M059J (cell line): ENCODE measurements around the gene CLDN19. TPM values are rescaled to one million over a fixed set of nuclear protein-coding genes. Genes with fewer than 3 reads are reported as not detected.

ENCODE experiments used
- DNase-seq: peaks from one replicate; pipeline ENCODE4 v3.0.0-alpha.2; 2012; ENCODE audit warnings: low read depth
- total RNA-seq: library from RNA; depleted of rRNA; stranded (reverse); fragments of >200 nt; shearing (Covaris generic); gene quantifications from 2 replicates; pipeline ENCODE4 v1.2.3, GENCODE V29; 2014; rRNA removed

Gene CLDN19
- total RNA-seq, 1 experiment from 2014 or later, result not detected

DNA sequence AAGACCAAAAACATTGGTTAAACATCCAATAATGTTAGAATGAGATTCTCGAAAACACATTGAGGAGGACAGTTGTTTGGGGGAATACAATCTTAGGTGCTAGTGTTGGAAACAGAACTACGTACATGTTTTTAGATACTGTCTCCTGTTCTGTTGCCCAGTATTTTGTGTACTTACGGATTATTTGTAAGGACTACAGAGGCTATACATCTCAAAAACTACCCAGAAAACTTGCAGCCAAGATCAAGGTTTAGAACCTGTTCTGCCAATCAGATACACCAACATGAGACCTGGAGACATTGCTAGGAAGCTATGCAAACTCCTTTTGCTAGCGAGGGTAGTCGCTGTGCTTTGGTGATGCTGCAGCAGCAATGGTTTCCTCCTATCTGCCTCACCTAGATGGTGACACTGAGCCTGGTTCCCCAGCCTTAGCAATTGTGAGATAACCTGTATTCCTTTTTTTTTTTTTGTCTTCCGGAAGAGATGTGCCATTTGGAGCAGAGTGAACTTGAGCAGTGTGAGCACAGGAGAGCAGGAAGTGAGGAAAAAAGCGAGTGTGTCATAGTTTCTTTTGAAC is 36.1 kb downstream of the CLDN19 start:
- no peak for DNase-seq

GRCh38 chr1:42700006-42700405 is 40.0 kb downstream of the CLDN19 start:
- DNase-seq, result peak; percentile 48

DNA sequence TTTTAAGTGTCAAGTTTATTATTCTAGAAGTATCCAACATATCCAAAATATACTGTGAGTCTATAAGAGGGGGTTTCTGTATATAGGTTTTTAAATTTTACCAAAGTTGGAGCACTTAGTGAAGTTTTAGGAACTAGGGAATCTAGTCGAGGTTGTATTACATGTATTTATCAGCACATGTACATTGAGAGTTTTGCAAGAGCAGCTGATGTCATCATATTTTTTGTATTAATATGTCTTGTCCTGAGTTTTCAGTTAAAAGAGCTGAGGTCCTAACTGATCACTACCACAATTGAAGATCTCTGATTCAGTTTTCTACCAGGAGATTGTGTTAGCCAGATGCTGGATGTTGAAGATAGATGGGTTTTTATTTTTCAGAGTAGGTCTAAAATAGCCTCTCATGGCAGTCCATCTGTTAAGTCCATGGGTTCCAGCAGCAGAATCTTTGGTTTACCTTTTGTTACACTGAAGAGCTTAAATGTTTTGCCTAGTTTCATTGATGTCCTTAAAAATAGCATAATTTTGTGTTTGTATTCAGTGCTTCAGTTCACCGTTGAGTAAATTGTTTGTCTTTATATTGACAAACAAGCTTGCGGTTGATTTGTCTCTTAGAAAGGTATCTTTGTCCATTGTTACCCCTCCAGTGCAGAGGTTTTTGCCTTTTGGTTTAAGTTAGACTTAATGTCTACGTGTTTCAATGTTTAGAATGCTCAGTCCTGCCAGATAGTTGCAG is 41.8 kb downstream of the CLDN19 start:
- no peak for DNase-seq

GRCh38 chr1:42692911-42693310 is 47.1 kb downstream of the CLDN19 start:
- DNase-seq, result no peak

GRCh38 chr1:42692461-42692860 is 47.6 kb downstream of the CLDN19 start:
- no peak for DNase-seq

GRCh38 chr1:42691157-42691498 is 48.9 kb downstream of the CLDN19 start:
- no peak for DNase-seq

GRCh38 chr1:42690477-42691156 is 49.4 kb downstream of the CLDN19 start:
- DNase-seq, result peak; percentile 9

DNA sequence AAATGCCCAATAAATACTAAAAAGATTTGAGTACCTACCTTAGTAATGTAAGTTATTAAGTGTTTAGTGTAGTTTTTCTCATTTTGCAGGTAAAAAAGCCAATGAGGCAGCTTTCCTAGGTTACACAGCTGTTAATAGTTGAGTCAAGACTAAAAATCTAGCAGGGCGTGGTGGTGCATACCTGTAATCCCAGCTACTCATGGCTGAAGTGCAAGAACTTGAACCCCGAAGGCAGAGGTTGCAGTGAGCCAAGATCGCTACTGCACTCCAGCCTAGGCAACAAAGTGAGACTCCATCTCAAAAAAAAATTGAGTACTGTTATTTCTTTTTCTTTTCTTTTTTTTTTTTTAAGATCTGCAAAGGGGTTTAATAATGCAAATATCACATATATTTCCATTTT is 50.1 kb downstream of the CLDN19 start:
- DNase-seq, result no peak

GRCh38 chr1:42686418-42686817 is 53.6 kb downstream of the CLDN19 start:
- no peak for DNase-seq

DNA sequence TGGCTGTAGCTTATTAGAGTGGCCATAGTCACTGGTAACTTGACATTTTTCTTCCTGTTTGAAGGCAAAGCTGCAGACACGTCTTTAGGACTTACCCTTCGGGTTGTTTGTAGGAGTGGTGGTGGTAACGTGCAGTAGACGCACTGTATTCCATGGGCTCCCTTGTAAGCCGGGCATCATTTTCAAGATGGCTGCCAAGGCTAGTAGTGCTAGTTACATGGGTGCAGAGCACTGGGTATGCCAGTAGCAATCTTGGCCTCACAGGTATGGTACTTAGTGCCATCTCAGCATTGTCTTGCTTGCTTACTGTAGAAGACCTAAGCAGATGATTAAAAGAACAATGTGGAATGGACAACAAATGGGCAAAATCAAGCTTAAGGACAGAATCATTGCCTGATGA is 55.9 kb downstream of the CLDN19 start:
- DNase-seq, result no peak

Other genes with a start within 250 kb of the CLDN19 start
- gene PPIH, start 81.8 kb downstream of the CLDN19 start, total RNA-seq, result 88.9 and 99.8 TPM in 2 replicates
- gene YBX1, start 57.8 kb downstream of the CLDN19 start, total RNA-seq, result 851 and 884 TPM in 2 replicates
- gene P3H1, start 26.8 kb upstream of the CLDN19 start, total RNA-seq, result 176 and 247 TPM in 2 replicates
- gene C1orf50, start 27.0 kb upstream of the CLDN19 start, total RNA-seq, result 8.5 and 9.6 TPM in 2 replicates
- 0.02 TPM in 1 of 2 replicates, not detected in the other for gene TMEM269, start 44.8 kb upstream of the CLDN19 start, total RNA-seq
- 8.4 and 11.2 TPM in 2 replicates for gene ERMAP, start 76.9 kb upstream of the CLDN19 start, total RNA-seq
- gene SVBP, start 77.2 kb upstream of the CLDN19 start, total RNA-seq, result 34.4 and 35.4 TPM in 2 replicates
- 12.3 and 13.3 TPM in 2 replicates for gene ZNF691, start 106.4 kb upstream of the CLDN19 start, total RNA-seq
- 218 and 274 TPM in 2 replicates for gene SLC2A1, start 218.6 kb upstream of the CLDN19 start, total RNA-seq